GM12878 (cell line): ENCODE results near the gene ERFL.

Experiments used
- BHLHE40 ChIP-seq, 2 experiments: fragments of 450-650 bp in 1 of 2; IDR thresholded peaks; 2 replicates each; pipeline ENCODE4 v1.6.1; 2011 to 2017; ENCODE audit warnings: low read depth in 2 of 2, borderline replicate concordance in 1 of 2, improper control_type of control experiment in 1 of 2, low read length in 1 of 2, mild to moderate bottlenecking in 1 of 2
- CTCF ChIP-seq, 3 experiments: IDR thresholded peaks in 2 of 3; conservative IDR thresholded peaks in 1 of 3; 2 replicates each; pipeline ENCODE4 v1.5.1; 2011; ENCODE audit warnings: low read depth in 3 of 3, low read length in 3 of 3, mild to moderate bottlenecking in 3 of 3, control low read depth in 2 of 3, moderate library complexity in 2 of 3, inconsistent platforms in 1 of 3, mixed read lengths in 1 of 3; ENCODE audit not compliant: control insufficient read depth in 2 of 3, insufficient read depth in 1 of 3; ENCODE audit errors: extremely low read depth in 1 of 3
- ELK1 ChIP-seq: IDR thresholded peaks from 2 replicates; pipeline ENCODE4 v1.6.1; 2012; ENCODE audit warnings: low read depth, low read length, improper control_type of control experiment
- EZH2 ChIP-seq: IDR thresholded peaks from 2 replicates; pipeline ENCODE4 v1.6.1; 2012; ENCODE audit warnings: low read depth, mild to moderate bottlenecking, control low read depth, inconsistent platforms, low read length, borderline replicate concordance; ENCODE audit not compliant: control insufficient read depth
- MXI1 ChIP-seq: fragments of 150-350 bp; IDR thresholded peaks from 2 replicates; pipeline ENCODE4 v1.6.1; 2011; ENCODE audit warnings: low read depth, mild to moderate bottlenecking, inconsistent platforms, low read length, improper control_type of control experiment
- NFYA ChIP-seq: IDR thresholded peaks from 2 replicates; pipeline ENCODE4 v1.6.1; 2011; ENCODE audit warnings: low read depth, mild to moderate bottlenecking, low read length, improper control_type of control experiment, borderline replicate concordance
- ZNF24 ChIP-seq: fragments of 450-650 bp; IDR thresholded peaks from 2 replicates; pipeline ENCODE4 v1.6.1; 2017; ENCODE audit warnings: antibody characterized with exemption, mild to moderate bottlenecking

- TF ChIP-seq MXI1 (no peak), CTCF (IDR thresholded peaks at IDR 0.05 in 2 of 3, conservative IDR thresholded peaks at IDR 0.05 in 1 of 3; ENCODE audit: control insufficient read depth in 2 of 3, extremely low read depth in 1 of 3, insufficient read depth in 1 of 3, low read depth in 3 of 3, low read length in 3 of 3) (no peak), ZNF24 (no peak), BHLHE40 (IDR thresholded peaks at IDR 0.05; ENCODE audit: borderline replicate concordance in 1 of 2, low read depth in 2 of 2, low read length in 1 of 2) (no peak), EZH2 (no peak), NFYA (no peak), ELK1 (no peak)
These were observed 39.0 kb upstream of the ERFL start for GRCh38 chr19:41967054-41967783.
